ENCODE measurements around the gene TBC1D14.

- TF ChIP-seq ZNF274 (IDR thresholded peaks at IDR 0.05; ENCODE audit: low read depth, low read length): no peak
- no peak for TF ChIP-seq SUZ12 (IDR thresholded peaks at IDR 0.05; ENCODE audit: extremely low read depth, insufficient read depth, insufficient read length)
These were observed 2.8 kb downstream of the TBC1D14 start for GRCh38 chr4:6912441-6912840.
